H1 (cell line): ENCODE results near the gene DLL3. TPM values are rescaled to one million over a fixed set of nuclear protein-coding genes. Genes with fewer than 3 reads are reported as not detected.

Experiments used
- EZH2 ChIP-seq: fragments of 200-600 bp; sonication (generic); IDR thresholded peaks from 2 replicates; pipeline ENCODE4 v1.7.1; 2012; ENCODE audit warnings: low read depth, mild to moderate bottlenecking, moderate library complexity, low read length, inconsistent platforms; ENCODE audit not compliant: severe bottlenecking
- GABPA ChIP-seq: IDR thresholded peaks from 2 replicates; pipeline ENCODE4 v1.6.1; 2011; ENCODE audit warnings: mild to moderate bottlenecking, low read length, moderate library complexity, borderline replicate concordance; ENCODE audit not compliant: insufficient read depth
- KDM4A ChIP-seq: IDR thresholded peaks from one replicate; pipeline ENCODE4 v1.7.1; 2012; ENCODE audit warnings: low read depth, mild to moderate bottlenecking, moderate library complexity, low read length, inconsistent platforms; ENCODE audit not compliant: severe bottlenecking
- KDM5A ChIP-seq: fragments of 200-600 bp; IDR thresholded peaks from 2 replicates; pipeline ENCODE4 v1.7.1; 2012; ENCODE audit warnings: mild to moderate bottlenecking, low read length, inconsistent platforms, mixed read lengths
- RBBP5 ChIP-seq: IDR thresholded peaks from 2 replicates; pipeline ENCODE4 v1.7.1; 2012; ENCODE audit warnings: low read depth, mild to moderate bottlenecking, inconsistent platforms, low read length, moderate library complexity, borderline replicate concordance
- TCF12 ChIP-seq: IDR thresholded peaks from 2 replicates; pipeline ENCODE4 v1.6.1; 2011; ENCODE audit warnings: low read depth, mild to moderate bottlenecking, low read length
- polyA plus RNA-seq, 7 experiments: library from polyadenylated mRNA; depleted of rRNA in 3 of 7; stranded (reverse) in 5 of 7; unstranded in 2 of 7; fragments of >200 nt in 5 of 7; fragments of 200-250 nt in 2 of 7; gene quantifications; 1 replicate in 5 of 7; 2 replicates in 1 of 7; 4 replicates in 1 of 7; pipeline versions ENCODE4 v1.2.1 to v1.2.3, GENCODE V29; 2011 to 2013; ENCODE audit warnings: missing spikeins in 2 of 7, mixed read lengths in 2 of 7
- total RNA-seq: library from RNA; stranded (reverse); fragmentation: NEBNext Ultra II Directional; extraction: Animal tissue kit (Norgen Biotek cat#: 25700); gene quantifications from 2 replicates; pipeline ENCODE4 v1.2.1, GENCODE V29; 2021
- TF ChIP-seq, protein P1 (sequence below): fragments of 300-600 bp; sonication (generic); IDR thresholded peaks from 2 replicates; pipeline ENCODE4 v1.7.1; 2012; ENCODE audit warnings: low read length, moderate library complexity, mild to moderate bottlenecking, inconsistent platforms; ENCODE audit not compliant: insufficient replicate concordance

The DLL3 gene
- total and polyA plus RNA-seq, 2 of the 8 experiments (the other 6 are each of a cell fraction or from before 2014, with no cell fraction given), result 12.2 to 13.8 TPM

- TF ChIP-seq, protein P1, sequence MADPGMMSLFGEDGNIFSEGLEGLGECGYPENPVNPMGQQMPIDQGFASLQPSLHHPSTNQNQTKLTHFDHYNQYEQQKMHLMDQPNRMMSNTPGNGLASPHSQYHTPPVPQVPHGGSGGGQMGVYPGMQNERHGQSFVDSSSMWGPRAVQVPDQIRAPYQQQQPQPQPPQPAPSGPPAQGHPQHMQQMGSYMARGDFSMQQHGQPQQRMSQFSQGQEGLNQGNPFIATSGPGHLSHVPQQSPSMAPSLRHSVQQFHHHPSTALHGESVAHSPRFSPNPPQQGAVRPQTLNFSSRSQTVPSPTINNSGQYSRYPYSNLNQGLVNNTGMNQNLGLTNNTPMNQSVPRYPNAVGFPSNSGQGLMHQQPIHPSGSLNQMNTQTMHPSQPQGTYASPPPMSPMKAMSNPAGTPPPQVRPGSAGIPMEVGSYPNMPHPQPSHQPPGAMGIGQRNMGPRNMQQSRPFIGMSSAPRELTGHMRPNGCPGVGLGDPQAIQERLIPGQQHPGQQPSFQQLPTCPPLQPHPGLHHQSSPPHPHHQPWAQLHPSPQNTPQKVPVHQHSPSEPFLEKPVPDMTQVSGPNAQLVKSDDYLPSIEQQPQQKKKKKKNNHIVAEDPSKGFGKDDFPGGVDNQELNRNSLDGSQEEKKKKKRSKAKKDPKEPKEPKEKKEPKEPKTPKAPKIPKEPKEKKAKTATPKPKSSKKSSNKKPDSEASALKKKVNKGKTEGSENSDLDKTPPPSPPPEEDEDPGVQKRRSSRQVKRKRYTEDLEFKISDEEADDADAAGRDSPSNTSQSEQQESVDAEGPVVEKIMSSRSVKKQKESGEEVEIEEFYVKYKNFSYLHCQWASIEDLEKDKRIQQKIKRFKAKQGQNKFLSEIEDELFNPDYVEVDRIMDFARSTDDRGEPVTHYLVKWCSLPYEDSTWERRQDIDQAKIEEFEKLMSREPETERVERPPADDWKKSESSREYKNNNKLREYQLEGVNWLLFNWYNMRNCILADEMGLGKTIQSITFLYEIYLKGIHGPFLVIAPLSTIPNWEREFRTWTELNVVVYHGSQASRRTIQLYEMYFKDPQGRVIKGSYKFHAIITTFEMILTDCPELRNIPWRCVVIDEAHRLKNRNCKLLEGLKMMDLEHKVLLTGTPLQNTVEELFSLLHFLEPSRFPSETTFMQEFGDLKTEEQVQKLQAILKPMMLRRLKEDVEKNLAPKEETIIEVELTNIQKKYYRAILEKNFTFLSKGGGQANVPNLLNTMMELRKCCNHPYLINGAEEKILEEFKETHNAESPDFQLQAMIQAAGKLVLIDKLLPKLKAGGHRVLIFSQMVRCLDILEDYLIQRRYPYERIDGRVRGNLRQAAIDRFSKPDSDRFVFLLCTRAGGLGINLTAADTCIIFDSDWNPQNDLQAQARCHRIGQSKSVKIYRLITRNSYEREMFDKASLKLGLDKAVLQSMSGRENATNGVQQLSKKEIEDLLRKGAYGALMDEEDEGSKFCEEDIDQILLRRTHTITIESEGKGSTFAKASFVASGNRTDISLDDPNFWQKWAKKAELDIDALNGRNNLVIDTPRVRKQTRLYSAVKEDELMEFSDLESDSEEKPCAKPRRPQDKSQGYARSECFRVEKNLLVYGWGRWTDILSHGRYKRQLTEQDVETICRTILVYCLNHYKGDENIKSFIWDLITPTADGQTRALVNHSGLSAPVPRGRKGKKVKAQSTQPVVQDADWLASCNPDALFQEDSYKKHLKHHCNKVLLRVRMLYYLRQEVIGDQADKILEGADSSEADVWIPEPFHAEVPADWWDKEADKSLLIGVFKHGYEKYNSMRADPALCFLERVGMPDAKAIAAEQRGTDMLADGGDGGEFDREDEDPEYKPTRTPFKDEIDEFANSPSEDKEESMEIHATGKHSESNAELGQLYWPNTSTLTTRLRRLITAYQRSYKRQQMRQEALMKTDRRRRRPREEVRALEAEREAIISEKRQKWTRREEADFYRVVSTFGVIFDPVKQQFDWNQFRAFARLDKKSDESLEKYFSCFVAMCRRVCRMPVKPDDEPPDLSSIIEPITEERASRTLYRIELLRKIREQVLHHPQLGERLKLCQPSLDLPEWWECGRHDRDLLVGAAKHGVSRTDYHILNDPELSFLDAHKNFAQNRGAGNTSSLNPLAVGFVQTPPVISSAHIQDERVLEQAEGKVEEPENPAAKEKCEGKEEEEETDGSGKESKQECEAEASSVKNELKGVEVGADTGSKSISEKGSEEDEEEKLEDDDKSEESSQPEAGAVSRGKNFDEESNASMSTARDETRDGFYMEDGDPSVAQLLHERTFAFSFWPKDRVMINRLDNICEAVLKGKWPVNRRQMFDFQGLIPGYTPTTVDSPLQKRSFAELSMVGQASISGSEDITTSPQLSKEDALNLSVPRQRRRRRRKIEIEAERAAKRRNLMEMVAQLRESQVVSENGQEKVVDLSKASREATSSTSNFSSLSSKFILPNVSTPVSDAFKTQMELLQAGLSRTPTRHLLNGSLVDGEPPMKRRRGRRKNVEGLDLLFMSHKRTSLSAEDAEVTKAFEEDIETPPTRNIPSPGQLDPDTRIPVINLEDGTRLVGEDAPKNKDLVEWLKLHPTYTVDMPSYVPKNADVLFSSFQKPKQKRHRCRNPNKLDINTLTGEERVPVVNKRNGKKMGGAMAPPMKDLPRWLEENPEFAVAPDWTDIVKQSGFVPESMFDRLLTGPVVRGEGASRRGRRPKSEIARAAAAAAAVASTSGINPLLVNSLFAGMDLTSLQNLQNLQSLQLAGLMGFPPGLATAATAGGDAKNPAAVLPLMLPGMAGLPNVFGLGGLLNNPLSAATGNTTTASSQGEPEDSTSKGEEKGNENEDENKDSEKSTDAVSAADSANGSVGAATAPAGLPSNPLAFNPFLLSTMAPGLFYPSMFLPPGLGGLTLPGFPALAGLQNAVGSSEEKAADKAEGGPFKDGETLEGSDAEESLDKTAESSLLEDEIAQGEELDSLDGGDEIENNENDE, result no peak
- TF ChIP-seq TCF12 (no peak), KDM5A (no peak), RBBP5 (no peak), GABPA (no peak), KDM4A (no peak), EZH2 (no peak)
- TF ChIP-seq, all 59 proteins: peak for 0
Observed at GRCh38 chr19:39554701-39555311, 56.1 kb downstream of the DLL3 start (continued).
